Right lobe of liver (tissue), 4 donors: ENCODE data around the gene GNPTG.

ENCODE experiments used
- POLR2A ChIP-seq: fragments of 450-650 bp; IDR thresholded peaks from one replicate; pipeline ENCODE4 v1.6.1; 2017; ENCODE audit warnings: antibody characterized with exemption, mild to moderate bottlenecking
- TF ChIP-seq, protein P1 (sequence below), 4 donors: fragments of 200-600 bp in 3 of 4; fragments of 450-650 bp in 1 of 4; IDR thresholded peaks; one replicate each; pipeline versions ENCODE4 v1.5.1 to v1.8.0; 2016 to 2022; ENCODE audit warnings: antibody characterized with exemption in 4 of 4, mild to moderate bottlenecking in 2 of 4
- donor health status: DM: no; HTN: no; CAD: no.
- donor health status: DM: no; HTN: no; CAD: no.
- donor health status: DM: no; HTN: yes; CAD: no.

DNA sequence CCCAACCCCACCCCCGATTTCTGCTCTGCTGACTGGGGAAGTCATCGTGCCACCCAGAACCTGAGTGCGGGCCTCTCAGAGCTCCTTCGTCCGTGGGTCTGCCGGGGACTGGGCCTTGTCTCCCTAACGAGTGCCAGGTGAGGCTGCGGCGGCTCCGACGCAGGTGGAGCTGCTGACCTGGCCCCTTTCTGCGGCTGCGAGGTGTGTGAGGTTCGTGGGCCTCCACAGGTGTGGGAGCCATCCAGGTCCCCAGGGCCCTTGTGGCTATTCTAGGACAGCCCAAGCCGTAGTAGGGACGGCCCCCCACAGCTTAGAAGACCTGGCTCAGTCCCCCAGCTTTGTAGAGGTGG, 39.3 kb upstream of the GNPTG start:
- TF ChIP-seq, protein P1, sequence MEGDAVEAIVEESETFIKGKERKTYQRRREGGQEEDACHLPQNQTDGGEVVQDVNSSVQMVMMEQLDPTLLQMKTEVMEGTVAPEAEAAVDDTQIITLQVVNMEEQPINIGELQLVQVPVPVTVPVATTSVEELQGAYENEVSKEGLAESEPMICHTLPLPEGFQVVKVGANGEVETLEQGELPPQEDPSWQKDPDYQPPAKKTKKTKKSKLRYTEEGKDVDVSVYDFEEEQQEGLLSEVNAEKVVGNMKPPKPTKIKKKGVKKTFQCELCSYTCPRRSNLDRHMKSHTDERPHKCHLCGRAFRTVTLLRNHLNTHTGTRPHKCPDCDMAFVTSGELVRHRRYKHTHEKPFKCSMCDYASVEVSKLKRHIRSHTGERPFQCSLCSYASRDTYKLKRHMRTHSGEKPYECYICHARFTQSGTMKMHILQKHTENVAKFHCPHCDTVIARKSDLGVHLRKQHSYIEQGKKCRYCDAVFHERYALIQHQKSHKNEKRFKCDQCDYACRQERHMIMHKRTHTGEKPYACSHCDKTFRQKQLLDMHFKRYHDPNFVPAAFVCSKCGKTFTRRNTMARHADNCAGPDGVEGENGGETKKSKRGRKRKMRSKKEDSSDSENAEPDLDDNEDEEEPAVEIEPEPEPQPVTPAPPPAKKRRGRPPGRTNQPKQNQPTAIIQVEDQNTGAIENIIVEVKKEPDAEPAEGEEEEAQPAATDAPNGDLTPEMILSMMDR (IDR thresholded peaks at IDR 0.05): no peak
- no peak for TF ChIP-seq POLR2A
